Neural cell (in vitro differentiated cells): ENCODE data around the gene FOXP2. TPM values are rescaled to one million over a fixed set of nuclear protein-coding genes. Genes with fewer than 3 reads are reported as not detected.

Experiments used
- H2AFZ ChIP-seq: fragments of 200-600, 300-800 bp; sonication (generic), shearing (Covaris generic); 2 replicates; pipeline ENCODE4 v1.6.0; 2014; ENCODE audit warnings: low read depth, mild to moderate bottlenecking, antibody characterized with exemption, low read length, moderate library complexity
- H3F3A ChIP-seq: fragments of 200-600 bp; shearing (Covaris generic); 2 replicates; pipeline ENCODE4 v1.6.1; 2016; ENCODE audit warnings: mild to moderate bottlenecking, moderate library complexity, mixed read lengths, antibody characterized with exemption, low read length; ENCODE audit not compliant: insufficient read depth, poor library complexity, severe bottlenecking
- H3K27ac ChIP-seq: fragments of 200-600, 300-800 bp; sonication (generic), shearing (Covaris generic); 2 replicates; pipeline ENCODE4 v1.5.1; 2014; ENCODE audit warnings: mild to moderate bottlenecking, low read length, moderate library complexity
- H3K27me3 ChIP-seq: fragments of 300-800, 200-600 bp; sonication (generic), shearing (Covaris generic); 2 replicates; pipeline ENCODE4 v1.6.0; 2014; ENCODE audit warnings: mild to moderate bottlenecking, low read depth, low read length, moderate library complexity; ENCODE audit not compliant: insufficient read depth
- H3K36me3 ChIP-seq: fragments of 300-800, 200-600 bp; sonication (generic), shearing (Covaris generic); 2 replicates; pipeline ENCODE4 v1.5.1; 2014; ENCODE audit warnings: mild to moderate bottlenecking, antibody characterized with exemption, low read length, moderate library complexity; ENCODE audit not compliant: insufficient read depth
- H3K4me2 ChIP-seq: fragments of 300-800, 200-600 bp; sonication (generic), shearing (Covaris generic); 2 replicates; pipeline ENCODE4 v1.6.0; 2014; ENCODE audit warnings: mild to moderate bottlenecking, low read length
- H3K4me3 ChIP-seq: fragments of 300-800, 200-600 bp; sonication (generic), shearing (Covaris generic); 2 replicates; pipeline ENCODE4 v1.5.1; 2014; ENCODE audit warnings: mild to moderate bottlenecking, low read length, moderate library complexity
- H3K79me2 ChIP-seq: fragments of 200-600 bp; shearing (Covaris generic); replicated peaks from 2 replicates; pipeline ENCODE4 v1.6.0; 2014; ENCODE audit warnings: mild to moderate bottlenecking, low read length, moderate library complexity; ENCODE audit not compliant: insufficient read depth
- H3K9ac ChIP-seq: fragments of 300-800, 200-600 bp; sonication (generic), shearing (Covaris generic); 2 replicates; pipeline ENCODE4 v1.6.1; 2016; ENCODE audit warnings: mild to moderate bottlenecking, low read length, mixed read lengths
- H3K9me2 ChIP-seq: fragments of 200-600 bp; shearing (Covaris generic); 2 replicates; pipeline ENCODE4 v1.6.1; 2016; ENCODE audit warnings: mild to moderate bottlenecking, low read length, mixed read lengths; ENCODE audit not compliant: insufficient read depth
- H3K9me3 ChIP-seq: fragments of 200-600, 300-800 bp; sonication (generic), shearing (Covaris generic); 2 replicates; pipeline ENCODE4 v1.6.1; 2016; ENCODE audit warnings: mild to moderate bottlenecking, mixed run types, low read length, moderate library complexity, mixed read lengths
- H4K20me1 ChIP-seq: fragments of 200-600 bp; shearing (Covaris generic); 2 replicates; pipeline ENCODE4 v1.6.1; 2016; ENCODE audit warnings: mild to moderate bottlenecking, mixed run types; ENCODE audit not compliant: insufficient read depth
- CTCF ChIP-seq: fragments of 450-650 bp; IDR thresholded peaks from 2 replicates; pipeline ENCODE4 v1.5.1; 2014; ENCODE audit warnings: antibody characterized with exemption, mild to moderate bottlenecking, moderate library complexity; ENCODE audit not compliant: poor library complexity, severe bottlenecking
- EP300 ChIP-seq: fragments of 450-650 bp; conservative IDR thresholded peaks from 2 replicates; pipeline ENCODE4 v1.6.1; 2014; ENCODE audit warnings: antibody characterized with exemption, mild to moderate bottlenecking, moderate library complexity; ENCODE audit not compliant: poor library complexity, severe bottlenecking
- EZH2 ChIP-seq: fragments of 200-600, 300-800 bp; shearing (Covaris generic), sonication (generic); IDR thresholded peaks from 2 replicates; pipeline ENCODE4 v1.6.1; 2014; ENCODE audit warnings: antibody characterized with exemption, low read length, borderline replicate concordance, mild to moderate bottlenecking; ENCODE audit not compliant: insufficient read depth, poor library complexity, severe bottlenecking
- MXI1 ChIP-seq: fragments of 450-650 bp; conservative IDR thresholded peaks from 2 replicates; pipeline ENCODE4 v1.6.1; 2014; ENCODE audit warnings: antibody characterized with exemption, mild to moderate bottlenecking; ENCODE audit not compliant: poor library complexity, severe bottlenecking
- POLR2AphosphoS5 ChIP-seq: IDR thresholded peaks from 2 replicates; pipeline ENCODE4 v1.6.1; 2012
- RAD21 ChIP-seq: fragments of 450-650 bp; conservative IDR thresholded peaks from 2 replicates; pipeline ENCODE4 v1.6.1; 2014; ENCODE audit warnings: antibody characterized with exemption, mild to moderate bottlenecking, moderate library complexity
- SMC3 ChIP-seq: fragments of 450-650 bp; conservative IDR thresholded peaks from 2 replicates; pipeline ENCODE4 v1.6.1; 2014; ENCODE audit warnings: antibody characterized with exemption, mild to moderate bottlenecking, moderate library complexity; ENCODE audit not compliant: poor library complexity
- TAF1 ChIP-seq: IDR thresholded peaks from 2 replicates; pipeline ENCODE4 v1.6.1; 2012; ENCODE audit warnings: low read depth
- polyA plus RNA-seq: library from polyadenylated mRNA; depleted of rRNA; stranded (reverse); fragments of >200 nt; gene quantifications from 2 replicates; pipeline ENCODE4 v1.2.3, GENCODE V29; 2014
- TF ChIP-seq, protein P1 (sequence below): IDR thresholded peaks from 2 replicates; pipeline ENCODE4 v1.6.1; 2012; ENCODE audit warnings: borderline replicate concordance

FOXP2 gene
- polyA plus RNA-seq, 1 donor from 2014 or later = 51.3 TPM

GRCh38 chr7:114530057-114530611 lies 115.5 kb downstream of the FOXP2 start:
- H3K4me2 ChIP-seq = no peak overlapping the region
- no peak overlapping the region for H3K9ac ChIP-seq
- peak; percentile 62 for TF ChIP-seq POLR2AphosphoS5
- peak; percentile 82 for TF ChIP-seq EP300
- no peak for TF ChIP-seq RAD21
- TF ChIP-seq SMC3 = no peak
- no peak for TF ChIP-seq MXI1
- TF ChIP-seq EZH2 = no peak
- TF ChIP-seq, protein P1, sequence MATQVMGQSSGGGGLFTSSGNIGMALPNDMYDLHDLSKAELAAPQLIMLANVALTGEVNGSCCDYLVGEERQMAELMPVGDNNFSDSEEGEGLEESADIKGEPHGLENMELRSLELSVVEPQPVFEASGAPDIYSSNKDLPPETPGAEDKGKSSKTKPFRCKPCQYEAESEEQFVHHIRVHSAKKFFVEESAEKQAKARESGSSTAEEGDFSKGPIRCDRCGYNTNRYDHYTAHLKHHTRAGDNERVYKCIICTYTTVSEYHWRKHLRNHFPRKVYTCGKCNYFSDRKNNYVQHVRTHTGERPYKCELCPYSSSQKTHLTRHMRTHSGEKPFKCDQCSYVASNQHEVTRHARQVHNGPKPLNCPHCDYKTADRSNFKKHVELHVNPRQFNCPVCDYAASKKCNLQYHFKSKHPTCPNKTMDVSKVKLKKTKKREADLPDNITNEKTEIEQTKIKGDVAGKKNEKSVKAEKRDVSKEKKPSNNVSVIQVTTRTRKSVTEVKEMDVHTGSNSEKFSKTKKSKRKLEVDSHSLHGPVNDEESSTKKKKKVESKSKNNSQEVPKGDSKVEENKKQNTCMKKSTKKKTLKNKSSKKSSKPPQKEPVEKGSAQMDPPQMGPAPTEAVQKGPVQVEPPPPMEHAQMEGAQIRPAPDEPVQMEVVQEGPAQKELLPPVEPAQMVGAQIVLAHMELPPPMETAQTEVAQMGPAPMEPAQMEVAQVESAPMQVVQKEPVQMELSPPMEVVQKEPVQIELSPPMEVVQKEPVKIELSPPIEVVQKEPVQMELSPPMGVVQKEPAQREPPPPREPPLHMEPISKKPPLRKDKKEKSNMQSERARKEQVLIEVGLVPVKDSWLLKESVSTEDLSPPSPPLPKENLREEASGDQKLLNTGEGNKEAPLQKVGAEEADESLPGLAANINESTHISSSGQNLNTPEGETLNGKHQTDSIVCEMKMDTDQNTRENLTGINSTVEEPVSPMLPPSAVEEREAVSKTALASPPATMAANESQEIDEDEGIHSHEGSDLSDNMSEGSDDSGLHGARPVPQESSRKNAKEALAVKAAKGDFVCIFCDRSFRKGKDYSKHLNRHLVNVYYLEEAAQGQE = no peak
- TF ChIP-seq CTCF = no peak

GRCh38 chr7:114531326-114531725 lies 116.7 kb downstream of the FOXP2 start:
- H3K9me3 ChIP-seq = no peaks in the 10 kb centered on the region
- H3K27ac ChIP-seq = no peak overlapping the region
- H3F3A ChIP-seq = no peaks in the 10 kb centered on the region
- H3K9me2 ChIP-seq = no peaks in the 10 kb centered on the region
- no peak overlapping the region for H3K4me2 ChIP-seq
- H3K9ac ChIP-seq = no peak overlapping the region
- H4K20me1 ChIP-seq = no peaks in the 10 kb centered on the region
- H2AFZ ChIP-seq = no peak overlapping the region
- no peaks in the 10 kb centered on the region for H3K27me3 ChIP-seq
- no peak overlapping the region for H3K4me3 ChIP-seq
- TF ChIP-seq MXI1 = no peak
- no peak for TF ChIP-seq RAD21
- TF ChIP-seq TAF1 = no peak
- no peak for TF ChIP-seq POLR2AphosphoS5
- TF ChIP-seq, protein P1 = no peak
- TF ChIP-seq EZH2 = no peak
- TF ChIP-seq EP300 = no peak
- no peak for TF ChIP-seq SMC3
- TF ChIP-seq CTCF = no peak
- no peaks in the 10 kb centered on the region for H3K36me3 ChIP-seq
- no peaks in the 10 kb centered on the region for H3K79me2 ChIP-seq

More at GRCh38 chr7:114530057-114530611, 115.5 kb downstream of the FOXP2 start:
- no peaks in the 10 kb centered on the region for H3K9me2 ChIP-seq
- H3K36me3 ChIP-seq = no peaks in the 10 kb centered on the region
- H3F3A ChIP-seq = no peaks in the 10 kb centered on the region
- H2AFZ ChIP-seq = no peak overlapping the region
- no peaks in the 10 kb centered on the region for H3K9me3 ChIP-seq
- no peaks in the 10 kb centered on the region for H4K20me1 ChIP-seq
- H3K27me3 ChIP-seq = no peaks in the 10 kb centered on the region
- no peaks in the 10 kb centered on the region for H3K79me2 ChIP-seq
- no peak overlapping the region for H3K4me3 ChIP-seq
- no peak overlapping the region for H3K27ac ChIP-seq
